Adipocyte (in vitro differentiated cells): ENCODE results near the gene FTH1.
A peak's percentile ranks its signal among the peaks of the same experiment; 100 is the strongest.
"Not testable (repeated sequence)": the region's sequence is repeated elsewhere in the genome, so short reads cannot be mapped to it uniquely, and the experiment has no call there.

Experiments
- DNase-seq: peaks from one replicate; pipeline ENCODE4 v3.0.0-alpha.2; 2015; ENCODE audit warnings: low read depth
- H3K27me3 ChIP-seq: replicated peaks from 2 replicates; pipeline ENCODE4 v1.7.0; 2013; ENCODE audit warnings: mild to moderate bottlenecking, low read length, moderate library complexity; ENCODE audit not compliant: control insufficient read depth, insufficient read depth
- H3K36me3 ChIP-seq: 2 replicates; pipeline ENCODE4 v1.7.0; 2013; ENCODE audit warnings: low read length, mild to moderate bottlenecking, moderate library complexity; ENCODE audit not compliant: control insufficient read depth, insufficient read depth, severe bottlenecking
- H3K4me1 ChIP-seq: 2 replicates; pipeline ENCODE4 v1.7.0; 2013; ENCODE audit warnings: mild to moderate bottlenecking, low read length, moderate library complexity; ENCODE audit not compliant: control insufficient read depth, insufficient read depth
- H3K4me3 ChIP-seq: 2 replicates; pipeline ENCODE4 v1.7.0; 2013; ENCODE audit warnings: mild to moderate bottlenecking, low read length, moderate library complexity
- H3K9ac ChIP-seq: 2 replicates; pipeline ENCODE4 v1.7.0; 2013; ENCODE audit warnings: mild to moderate bottlenecking, low read length, moderate library complexity
- H3K9me3 ChIP-seq: 2 replicates; pipeline ENCODE4 v1.7.0; 2013; ENCODE audit warnings: mild to moderate bottlenecking, low read length, moderate library complexity; ENCODE audit not compliant: control insufficient read depth

The FTH1 gene

DNA sequence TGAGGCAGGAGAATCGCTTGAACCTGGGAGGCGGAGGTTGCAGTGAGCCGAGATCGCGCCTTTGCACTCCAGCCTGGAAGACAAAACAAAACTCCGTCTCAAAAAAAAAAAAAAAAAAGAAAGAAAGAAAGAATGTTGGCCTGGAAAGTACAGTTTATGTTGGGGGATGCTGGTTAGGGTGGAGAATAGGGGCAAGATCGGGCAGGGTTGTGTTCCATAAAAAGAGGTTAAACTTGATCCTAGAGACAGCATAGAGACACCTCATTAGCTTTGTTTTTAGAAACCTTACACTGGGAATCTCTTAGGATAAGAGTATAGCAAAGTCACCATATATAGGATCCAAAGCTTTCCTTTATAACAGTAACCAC, 1.9 kb upstream of the FTH1 start:
- DNase-seq, result no peak
- no peaks in the 10 kb centered on the region for H3K27me3 ChIP-seq
- H3K4me1 ChIP-seq, result peaks cover 58% of the 10 kb centered on the region
- H3K9ac ChIP-seq, result peak overlapping the region; percentile 100
- peak overlapping the region; percentile 98 for H3K4me3 ChIP-seq
- H3K9me3 ChIP-seq, result no peaks in the 10 kb centered on the region
- peaks cover 20% of the 10 kb centered on the region for H3K36me3 ChIP-seq

DNA sequence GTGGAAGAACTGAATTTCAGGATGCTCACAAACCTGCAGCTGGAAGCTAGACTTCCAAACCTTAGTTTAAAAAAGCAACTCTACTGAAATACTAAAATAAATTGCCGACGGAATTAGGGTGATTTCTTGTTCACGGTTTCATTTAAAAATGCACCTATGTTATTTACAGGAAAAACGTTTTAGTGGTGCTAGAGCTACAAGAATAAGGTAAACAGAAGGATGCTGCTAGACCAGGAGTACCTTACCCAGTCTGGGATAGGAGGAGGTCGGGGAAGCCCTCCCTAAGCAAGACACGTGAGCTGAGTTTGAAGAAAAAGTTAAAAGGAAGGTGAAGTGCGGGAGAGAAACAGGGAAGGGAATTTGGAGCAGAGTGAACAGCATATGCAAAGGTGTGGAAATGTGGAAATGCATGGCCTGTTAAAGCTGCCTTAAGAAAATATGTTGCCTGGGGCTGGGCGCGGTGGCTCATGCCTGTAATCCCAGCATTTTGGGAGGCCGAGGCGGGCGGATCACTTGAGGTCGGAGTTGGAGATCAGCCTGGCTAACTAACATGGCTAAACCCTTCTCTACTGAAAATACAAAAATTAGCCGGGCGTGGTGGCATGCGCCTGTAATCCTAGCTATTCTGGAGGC, 1.4 kb upstream of the FTH1 start:
- H3K9ac ChIP-seq, result peak overlapping the region; percentile 100
- H3K9me3 ChIP-seq, result no peaks in the 10 kb centered on the region
- peaks cover 59% of the 10 kb centered on the region for H3K4me1 ChIP-seq
- no peaks in the 10 kb centered on the region for H3K27me3 ChIP-seq
- DNase-seq, result no peak
- peaks cover 25% of the 10 kb centered on the region for H3K36me3 ChIP-seq
- peak overlapping the region; percentile 98 for H3K4me3 ChIP-seq

DNA sequence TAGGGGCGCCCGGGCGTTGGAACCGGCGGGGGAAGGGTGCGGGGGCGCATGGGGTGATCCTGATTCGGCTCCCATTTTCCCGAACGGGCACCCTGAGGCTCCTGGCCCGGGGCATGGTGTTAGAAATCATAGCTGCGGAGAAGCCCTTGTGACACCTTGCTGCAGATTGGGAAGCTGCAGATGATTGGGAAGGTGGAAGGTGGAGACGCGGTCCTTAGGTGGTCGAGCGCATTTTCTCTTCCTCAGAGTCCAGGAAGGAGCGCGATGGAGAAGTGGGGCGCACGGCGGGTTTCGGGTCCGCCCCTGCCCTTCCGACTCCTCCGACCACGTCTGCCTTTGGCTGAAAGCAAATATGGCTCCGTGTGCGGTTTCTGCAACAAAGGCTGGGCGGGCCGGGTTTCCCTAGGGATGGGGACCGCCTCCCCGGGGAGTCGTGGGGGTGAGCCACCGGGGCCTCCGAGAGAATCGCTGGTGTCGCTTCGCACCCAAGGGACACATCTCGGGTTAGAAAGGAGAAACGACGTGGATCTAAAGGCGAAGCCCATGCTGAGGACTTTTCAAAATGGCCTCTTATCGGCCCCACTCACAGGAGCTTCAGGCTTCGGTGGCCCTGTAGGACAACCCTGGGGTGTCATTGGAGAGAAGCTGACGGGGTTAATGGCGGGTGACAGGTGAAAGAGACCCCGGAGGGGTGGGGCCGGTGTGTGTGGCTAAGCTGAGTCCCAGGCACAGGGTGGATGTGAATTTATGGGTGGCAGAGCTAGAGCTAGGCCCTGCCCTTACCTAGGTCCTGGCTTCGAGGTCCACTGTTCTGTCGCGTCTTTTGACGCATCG, 707 bp upstream of the FTH1 start:
- DNase-seq, result peak; percentile 41

DNA sequence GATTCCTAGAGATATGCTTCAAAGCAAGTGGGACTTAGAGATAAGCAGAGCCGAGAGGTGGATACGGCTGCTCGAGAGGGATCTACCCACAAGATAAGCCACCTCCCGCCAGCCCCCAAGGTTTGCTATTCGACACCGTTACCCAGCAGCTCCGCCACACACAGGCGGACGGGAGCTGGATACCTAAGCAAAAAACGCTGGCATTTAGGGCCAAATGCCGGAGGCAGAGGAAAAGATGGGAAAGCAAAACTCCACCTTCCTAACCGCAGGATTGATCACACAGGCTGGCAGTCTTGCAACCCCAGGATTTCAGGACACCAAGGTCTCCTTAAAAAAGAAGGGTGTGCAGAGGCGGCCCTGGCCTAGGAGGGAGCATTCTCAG, 709 bp downstream of the FTH1 start:
- Histone ChIP-seq H3K4me1 (peaks cover 64% of the 10 kb centered on the region), H3K4me3 (peak overlapping the region; percentile 98), H3K9ac (peak overlapping the region; percentile 100), H3K9me3 (no peaks in the 10 kb centered on the region), H3K36me3 (peaks cover 32% of the 10 kb centered on the region), H3K27me3 (no peaks in the 10 kb centered on the region)
- DNase-seq, result peak; percentile 57

More for the DNA sequence above, 707 bp upstream of the FTH1 start:
- Histone ChIP-seq H3K36me3 (peaks cover 28% of the 10 kb centered on the region), H3K9me3 (no peaks in the 10 kb centered on the region), H3K9ac (peak overlapping the region; percentile 100), H3K27me3 (no peaks in the 10 kb centered on the region), H3K4me1 (peaks cover 59% of the 10 kb centered on the region), H3K4me3 (peak overlapping the region; percentile 98)

DNA sequence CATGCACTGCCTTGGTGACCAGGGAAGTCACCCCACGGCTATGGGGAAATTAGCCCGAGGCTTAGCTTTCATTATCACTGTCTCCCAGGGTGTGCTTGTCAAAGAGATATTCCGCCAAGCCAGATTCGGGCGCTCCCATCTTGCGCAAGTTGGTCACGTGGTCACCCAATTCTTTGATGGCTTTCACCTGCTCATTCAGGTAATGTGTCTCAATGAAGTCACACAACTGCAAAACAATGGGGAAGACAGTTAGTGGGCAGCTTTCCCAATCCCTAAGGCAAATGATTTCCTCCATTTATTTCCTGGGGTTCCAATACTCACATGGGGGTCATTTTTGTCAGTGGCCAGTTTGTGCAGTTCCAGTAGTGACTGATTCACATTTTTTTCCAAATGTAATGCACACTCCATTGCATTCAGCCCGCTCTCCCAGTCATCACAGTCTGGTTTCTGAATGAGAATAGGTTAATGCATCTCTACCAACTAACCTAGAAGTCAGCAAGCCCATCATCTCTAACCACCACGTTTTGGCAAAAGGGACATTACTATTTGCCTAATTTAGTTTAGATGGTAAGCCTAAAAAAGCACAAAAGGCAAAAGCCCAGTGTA, 2.7 kb downstream of the FTH1 start:
- Histone ChIP-seq H3K4me3 (peak overlapping the region; percentile 98), H3K9ac (peak overlapping the region; percentile 100), H3K36me3 (peaks cover 32% of the 10 kb centered on the region), H3K4me1 (peaks cover 60% of the 10 kb centered on the region)
- not testable (repeated sequence) for H3K9me3 ChIP-seq, DNase-seq, H3K27me3 ChIP-seq

DNA sequence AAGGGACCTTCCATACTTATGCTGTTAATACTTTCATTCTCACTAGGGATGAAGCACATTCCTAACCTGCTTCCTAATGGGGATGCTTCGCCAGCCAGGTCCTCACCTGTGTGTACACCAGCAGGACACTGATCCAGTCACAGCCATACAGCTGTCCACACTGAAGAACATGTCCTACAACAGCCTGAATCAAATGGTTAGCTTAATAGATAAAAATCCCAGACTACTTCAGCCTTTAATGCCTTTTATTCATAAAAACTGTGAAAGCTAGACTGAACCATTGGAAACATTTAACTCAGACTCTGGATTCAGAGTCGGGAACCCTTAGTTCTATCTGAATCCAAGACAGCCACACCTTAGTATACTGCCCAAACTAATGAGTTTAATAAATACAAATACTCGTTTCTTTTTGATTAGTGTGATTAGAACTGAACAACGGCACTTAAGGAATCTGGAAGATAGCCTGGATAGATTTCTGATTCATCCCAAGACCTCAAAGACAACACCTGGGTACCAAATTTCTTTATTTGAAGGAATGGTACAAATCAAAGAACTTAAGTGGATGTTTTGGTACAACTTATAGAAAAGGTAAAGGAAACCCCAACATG, 3.3 kb downstream of the FTH1 start:
- no peak for DNase-seq
- Histone ChIP-seq H3K27me3 (no peaks in the 10 kb centered on the region), H3K36me3 (peaks cover 36% of the 10 kb centered on the region), H3K4me1 (peaks cover 54% of the 10 kb centered on the region), H3K9ac (peak overlapping the region; percentile 100), H3K9me3 (no peaks in the 10 kb centered on the region), H3K4me3 (peak overlapping the region; percentile 98)

DNA sequence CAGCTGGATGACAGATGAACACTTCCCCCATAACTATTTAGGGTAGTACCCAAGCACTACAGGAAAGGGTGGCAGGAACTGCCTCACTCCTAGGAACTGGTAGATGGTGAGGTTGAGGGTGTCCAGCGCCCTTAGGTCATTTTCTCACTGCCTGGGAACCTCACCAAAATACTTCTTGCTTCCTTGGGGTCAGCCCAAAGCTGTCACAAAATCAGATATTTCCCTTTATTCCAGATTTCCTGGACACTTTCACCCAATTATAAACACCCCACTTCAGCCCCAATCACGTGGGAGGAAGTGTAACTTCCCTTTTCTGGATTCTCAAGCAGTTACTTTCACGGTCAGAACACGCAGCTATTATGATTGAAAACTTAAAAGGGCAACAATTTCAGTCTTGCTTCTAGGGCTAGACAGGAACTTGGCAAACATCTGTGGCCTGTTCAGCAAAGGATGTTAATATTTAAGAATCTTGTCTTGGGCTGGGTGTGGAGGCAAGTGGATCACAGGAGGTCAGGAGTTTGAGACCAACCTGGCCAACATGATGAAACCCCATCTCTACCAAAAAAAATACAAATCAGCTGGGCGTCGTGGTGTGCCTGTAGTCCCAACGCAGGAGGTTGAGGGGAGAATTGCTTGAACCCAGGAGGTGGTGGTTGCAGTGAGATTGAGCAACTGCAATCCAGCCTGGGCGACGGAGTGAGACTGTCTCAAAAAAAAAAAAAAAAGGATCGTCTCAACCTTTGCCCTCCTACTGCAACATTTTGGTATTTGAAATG, 4.0 kb downstream of the FTH1 start:
- peak overlapping the region; percentile 98 for H3K4me3 ChIP-seq
- peak; percentile 74 for DNase-seq

DNA sequence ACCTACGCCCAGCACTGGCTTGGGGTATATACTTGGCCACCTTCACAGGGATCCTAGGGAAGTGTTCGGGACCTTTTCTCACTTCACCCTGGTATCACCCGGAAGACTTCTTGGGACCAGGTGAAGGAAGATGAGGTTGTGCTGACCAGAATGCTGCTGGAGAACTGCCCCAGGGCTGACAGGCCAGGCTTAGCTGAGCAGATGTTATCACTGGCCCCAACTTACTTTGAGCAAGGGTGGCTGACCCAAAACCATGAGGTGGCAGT, 4.5 kb downstream of the FTH1 start:
- Histone ChIP-seq H3K36me3 (peaks cover 48% of the 10 kb centered on the region), H3K9me3 (no peaks in the 10 kb centered on the region), H3K4me1 (peaks cover 45% of the 10 kb centered on the region), H3K27me3 (no peaks in the 10 kb centered on the region), H3K9ac (peak overlapping the region; percentile 100), H3K4me3 (no peak overlapping the region)
- DNase-seq, result no peak

More for the DNA sequence above, 4.0 kb downstream of the FTH1 start:
- H3K9ac ChIP-seq, result peak overlapping the region; percentile 100
- no peaks in the 10 kb centered on the region for H3K27me3 ChIP-seq
- peaks cover 47% of the 10 kb centered on the region for H3K4me1 ChIP-seq
- no peaks in the 10 kb centered on the region for H3K9me3 ChIP-seq
- H3K36me3 ChIP-seq, result peaks cover 43% of the 10 kb centered on the region

DNA sequence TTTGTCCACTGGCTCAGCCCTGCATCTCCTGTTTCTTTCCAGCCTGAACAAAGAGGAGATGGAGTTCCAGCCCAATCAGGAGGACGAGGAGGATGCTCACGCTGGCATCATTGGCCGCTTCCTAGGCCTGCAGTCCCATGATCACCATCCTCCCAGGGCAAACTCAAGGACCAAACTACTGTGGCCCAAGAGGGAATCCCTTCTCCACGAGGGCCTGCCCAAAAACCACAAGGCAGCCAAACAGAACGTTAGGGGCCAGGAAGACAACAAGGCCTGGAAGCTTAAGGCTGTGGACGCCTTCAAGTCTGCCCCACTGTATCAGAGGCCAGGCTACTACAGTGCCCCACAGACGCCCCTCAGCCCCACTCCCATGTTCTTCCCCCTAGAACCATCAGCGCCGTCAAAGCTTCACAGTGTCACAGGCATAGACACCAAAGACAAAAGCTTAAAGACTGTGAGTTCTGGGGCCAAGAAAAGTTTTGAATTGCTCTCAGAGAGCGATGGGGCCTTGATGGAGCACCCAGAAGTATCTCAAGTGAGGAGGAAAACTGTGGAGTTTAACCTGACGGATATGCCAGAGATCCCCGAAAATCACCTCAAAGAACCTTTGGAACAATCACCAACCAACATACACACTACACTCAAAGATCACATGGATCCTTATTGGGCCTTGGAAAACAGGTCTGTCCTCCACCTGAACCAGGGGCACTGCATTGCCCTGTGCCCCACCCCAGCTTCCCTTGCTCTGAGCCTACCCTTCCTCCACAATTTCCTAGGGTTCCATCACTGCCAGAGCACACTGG, 5.0 kb downstream of the FTH1 start:
- Histone ChIP-seq H3K36me3 (peaks cover 52% of the 10 kb centered on the region), H3K27me3 (no peaks in the 10 kb centered on the region), H3K4me1 (peaks cover 45% of the 10 kb centered on the region), H3K9me3 (no peaks in the 10 kb centered on the region), H3K4me3 (no peak overlapping the region), H3K9ac (peak overlapping the region; percentile 100)
- DNase-seq, result peak; percentile 41

DNA sequence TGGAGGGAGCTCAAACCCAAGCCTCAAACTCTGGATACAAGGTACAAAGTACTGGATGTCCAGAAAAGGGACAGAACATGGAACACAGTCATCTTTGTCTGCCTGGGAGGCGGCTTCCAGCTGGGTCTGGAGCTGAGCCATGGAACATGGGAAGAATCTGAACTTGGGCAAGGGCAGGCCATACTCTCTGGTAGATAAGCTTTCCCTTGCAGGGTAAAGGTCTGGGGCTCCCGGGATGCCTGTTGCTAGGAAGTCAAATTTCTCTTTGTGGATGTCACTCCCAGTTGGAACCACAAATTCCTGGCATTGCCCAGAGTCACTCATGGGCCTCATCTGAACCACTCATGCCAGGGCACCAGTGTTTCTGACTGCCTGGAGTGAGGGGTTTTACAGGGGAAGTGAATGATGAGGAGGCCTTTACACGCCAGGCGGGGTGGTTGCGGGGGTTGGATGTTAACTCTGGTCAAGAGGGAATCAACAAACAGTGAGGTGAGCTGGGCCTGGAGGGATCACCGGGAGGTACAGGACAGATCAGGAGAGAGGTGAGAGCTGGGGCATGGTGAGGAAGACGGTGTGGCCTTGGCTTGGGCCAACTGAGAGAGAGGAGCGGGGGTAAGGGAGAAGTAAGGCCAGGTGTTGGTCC, 5.7 kb downstream of the FTH1 start:
- peak overlapping the region; percentile 1 for H3K4me3 ChIP-seq
- peaks cover 47% of the 10 kb centered on the region for H3K4me1 ChIP-seq
- no peaks in the 10 kb centered on the region for H3K9me3 ChIP-seq
- DNase-seq, result peak; percentile 63
- H3K9ac ChIP-seq, result peak overlapping the region; percentile 100
- no peaks in the 10 kb centered on the region for H3K27me3 ChIP-seq
- peaks cover 60% of the 10 kb centered on the region for H3K36me3 ChIP-seq
